ENCODE measurements around the gene TENM4.

Gene TENM4

GRCh38 chr11:78787696-78788095 lies 653.1 kb downstream of the TENM4 start:
- in situ Hi-C loops (cut with MboI; ENCODE audit: low sequenced_read_pairs): no loop called here

DNA sequence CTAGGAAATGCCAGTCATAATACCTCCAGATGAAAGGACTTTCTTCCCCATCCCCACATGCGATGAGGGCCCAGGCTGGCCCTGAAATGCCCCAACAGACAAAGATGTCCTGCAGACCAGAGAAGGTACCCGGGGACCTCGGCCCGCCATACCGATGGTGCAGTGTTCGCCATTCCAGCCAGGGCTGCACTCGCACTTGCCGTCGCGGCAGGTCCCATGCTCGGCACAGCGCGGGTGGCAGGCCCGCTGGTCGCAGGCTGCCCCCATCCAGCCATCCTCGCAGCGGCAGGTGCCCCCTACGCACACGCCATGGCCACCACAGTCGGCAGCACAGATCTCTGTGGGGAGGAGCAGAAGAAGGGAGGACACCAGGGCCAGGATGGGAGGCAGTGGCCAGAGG lies 654.1 kb downstream of the TENM4 start:
- in situ Hi-C loops (cut with MboI; ENCODE audit: low sequenced_read_pairs): no loop called here

GRCh38 chr11:78786086-78786485 lies 654.7 kb downstream of the TENM4 start:
- in situ Hi-C loops (cut with MboI; ENCODE audit: low sequenced_read_pairs): no loop called here

DNA sequence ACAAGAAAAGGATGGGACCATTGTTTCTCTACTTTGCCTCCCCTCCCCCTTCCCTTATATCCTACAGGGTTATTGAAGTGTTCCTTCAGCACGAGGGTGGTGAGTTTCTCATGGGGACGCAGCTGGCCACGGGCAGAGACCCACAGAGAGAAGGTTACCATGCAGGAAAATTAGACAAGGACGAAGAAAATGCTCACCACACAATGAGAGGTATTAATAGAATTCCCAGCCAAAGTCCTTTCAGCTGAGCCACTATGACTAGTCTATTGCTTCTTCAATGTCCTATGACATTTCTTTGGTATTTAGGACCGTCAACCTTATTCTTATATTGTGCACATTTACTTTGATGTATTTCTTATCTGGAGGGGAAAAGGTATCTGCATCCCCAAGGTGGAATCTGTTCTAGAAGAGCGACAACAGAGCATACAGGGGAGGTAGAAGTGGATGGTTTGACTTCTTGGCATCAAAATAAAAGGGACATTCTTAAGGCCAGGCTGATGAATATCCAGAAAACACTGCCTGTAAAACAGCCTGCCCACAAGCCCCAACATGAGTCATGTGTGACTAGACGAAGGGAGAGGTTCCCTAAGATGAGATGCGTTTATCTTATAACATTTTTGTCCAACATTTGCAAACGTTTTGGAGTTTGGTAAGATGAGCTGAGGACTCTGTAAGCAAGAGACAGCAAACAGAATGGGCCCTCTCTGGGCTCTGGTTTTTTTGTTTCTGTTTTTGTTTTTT lies 656.3 kb downstream of the TENM4 start:
- in situ Hi-C loops (cut with MboI; ENCODE audit: low sequenced_read_pairs): no loop called here

- in situ Hi-C loops (cut with MboI; ENCODE audit: low sequenced_read_pairs): no loop called here
These were observed 657.0 kb downstream of the TENM4 start for GRCh38 chr11:78783846-78784245.

- in situ Hi-C loops (cut with MboI; ENCODE audit: low sequenced_read_pairs): no loop called here
These were observed 657.5 kb downstream of the TENM4 start for GRCh38 chr11:78783301-78783700.

DNA sequence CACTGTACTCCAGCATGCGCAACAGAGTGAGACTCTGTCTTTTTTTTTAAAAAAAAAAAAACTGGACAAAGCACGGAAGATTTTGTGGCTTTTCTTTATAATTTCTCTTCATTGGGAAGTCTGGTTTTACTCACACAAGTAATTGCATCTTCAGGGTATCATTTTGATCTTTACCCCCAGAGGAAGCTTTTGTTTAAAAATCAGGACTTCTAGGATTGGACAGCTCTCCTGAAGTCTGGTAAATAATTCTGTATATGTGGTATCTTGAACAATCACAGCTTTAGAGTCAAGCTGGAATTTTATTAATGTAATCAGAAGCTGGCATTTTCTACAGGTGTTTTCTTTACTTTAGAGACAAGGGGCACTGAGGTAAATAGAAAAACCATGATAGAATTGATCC lies 658.1 kb downstream of the TENM4 start:
- in situ Hi-C loops (cut with MboI; ENCODE audit: low sequenced_read_pairs): no loop called here

- in situ Hi-C loops (cut with MboI; ENCODE audit: low sequenced_read_pairs): no loop called here
These were observed 659.9 kb downstream of the TENM4 start for GRCh38 chr11:78780889-78781288.

- in situ Hi-C loops (cut with MboI; ENCODE audit: low sequenced_read_pairs): no loop called here
These were observed 667.3 kb downstream of the TENM4 start for GRCh38 chr11:78773492-78773891.

- in situ Hi-C loops (cut with MboI; ENCODE audit: low sequenced_read_pairs): no loop called here
These were observed 667.8 kb downstream of the TENM4 start for GRCh38 chr11:78773077-78773476.

DNA sequence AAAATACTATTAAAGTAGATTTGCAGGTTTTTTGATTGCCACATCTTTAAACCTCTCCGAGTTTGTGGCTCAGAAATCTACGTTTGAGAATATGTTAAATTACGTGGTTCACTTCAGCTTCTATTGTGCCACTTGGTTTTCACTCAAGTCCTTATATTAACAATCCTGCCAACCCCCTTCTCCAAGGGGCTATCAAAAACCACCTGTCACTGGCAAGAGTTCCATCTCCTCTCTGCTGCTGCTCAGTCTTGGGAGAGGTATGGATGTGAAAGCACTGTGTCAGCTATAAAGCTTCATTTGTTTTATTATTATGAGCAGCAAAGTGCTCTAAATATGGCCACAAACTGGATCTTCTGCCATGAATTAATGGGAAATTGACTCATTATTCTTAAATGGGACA lies 668.6 kb downstream of the TENM4 start:
- in situ Hi-C loops (cut with MboI; ENCODE audit: low sequenced_read_pairs): no loop called here

DNA sequence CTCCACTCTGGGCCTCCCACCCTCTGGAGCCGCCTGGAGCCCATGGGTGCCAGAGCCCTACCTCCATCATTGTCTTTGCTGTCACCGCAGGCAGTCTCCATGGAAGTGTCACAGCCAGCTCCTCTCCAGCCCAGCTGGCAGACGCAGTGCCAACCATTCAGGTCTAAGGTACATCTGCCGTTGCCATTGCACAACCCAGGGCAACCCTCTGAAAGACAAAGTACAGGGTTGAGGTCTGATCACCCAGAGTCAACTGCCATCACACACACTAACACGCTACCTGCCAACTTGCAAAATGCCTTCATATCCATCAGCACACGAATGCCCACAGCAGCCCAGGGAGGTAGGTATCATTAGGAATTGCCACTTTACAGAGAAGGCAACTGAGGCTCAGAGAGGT lies 669.9 kb downstream of the TENM4 start:
- in situ Hi-C loops (cut with MboI; ENCODE audit: low sequenced_read_pairs): no loop called here

DNA sequence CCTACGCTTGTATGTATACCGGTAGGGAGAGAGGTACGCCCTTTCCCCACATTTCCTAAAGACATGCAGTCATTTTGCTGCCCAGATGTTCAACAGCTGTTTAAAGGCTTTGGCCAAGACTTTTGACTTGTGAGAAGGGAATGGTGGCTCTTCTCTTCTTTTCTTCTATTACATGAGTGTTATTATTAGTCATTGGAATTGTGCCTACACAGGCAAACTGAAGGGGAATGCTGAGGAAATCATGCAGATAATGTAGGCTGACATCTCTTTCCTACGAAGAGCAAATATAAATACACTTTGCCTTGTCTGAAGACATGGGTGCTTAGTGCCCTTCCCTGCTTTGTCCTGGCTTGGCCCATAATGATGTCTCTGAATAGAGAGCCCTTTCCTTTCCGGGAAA lies 671.9 kb downstream of the TENM4 start:
- in situ Hi-C loops (cut with MboI; ENCODE audit: low sequenced_read_pairs): no loop called here

GRCh38 chr11:78768345-78768744 lies 672.5 kb downstream of the TENM4 start:
- in situ Hi-C loops (cut with MboI; ENCODE audit: low sequenced_read_pairs): no loop called here

DNA sequence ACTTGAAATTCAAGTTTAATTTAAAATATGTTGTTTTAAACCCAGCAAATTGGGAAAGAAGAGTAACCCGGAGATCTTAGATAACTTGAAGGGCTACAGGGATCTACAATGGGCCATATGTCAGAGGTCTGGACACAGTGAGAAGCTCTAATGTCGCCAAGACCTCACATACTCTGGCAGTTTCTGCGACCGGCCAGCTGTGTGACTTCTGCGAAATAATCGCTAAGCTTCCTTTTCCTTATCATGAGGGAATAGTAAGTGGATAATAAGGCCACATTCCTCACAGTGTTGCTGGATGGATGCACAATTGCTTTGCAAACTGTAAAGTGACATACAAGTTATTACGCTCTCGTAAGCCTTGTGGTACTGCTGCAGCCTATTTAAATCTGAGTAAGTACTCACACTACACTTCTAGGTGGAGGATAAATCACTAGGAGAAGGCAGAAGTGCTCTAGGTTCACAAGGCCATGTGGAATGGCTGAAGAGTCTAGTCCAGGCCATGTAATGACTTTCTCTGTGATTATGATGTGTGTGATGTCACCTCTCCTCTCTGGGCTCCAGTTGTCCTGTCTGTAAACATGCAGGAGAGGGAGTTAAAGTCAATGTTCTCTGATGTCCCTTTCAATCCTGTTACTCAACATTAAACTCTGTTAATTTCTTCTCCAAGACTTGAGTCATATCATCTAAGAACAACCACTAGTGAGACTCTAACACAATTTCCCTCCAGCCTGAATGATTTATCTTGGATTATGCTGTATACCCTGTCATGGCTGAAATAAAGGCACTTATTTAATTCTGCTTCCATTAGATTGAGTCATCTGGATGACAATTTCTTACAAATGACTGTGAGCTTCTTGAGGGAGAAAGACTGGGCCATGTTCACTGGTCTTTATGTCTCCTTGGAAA lies 673.5 kb downstream of the TENM4 start:
- in situ Hi-C loops (cut with MboI; ENCODE audit: low sequenced_read_pairs): no loop called here

GRCh38 chr11:78764946-78765345 lies 675.9 kb downstream of the TENM4 start:
- in situ Hi-C loops (cut with MboI; ENCODE audit: low sequenced_read_pairs): no loop called here

GRCh38 chr11:78763664-78764063 lies 677.2 kb downstream of the TENM4 start:
- in situ Hi-C loops (cut with MboI; ENCODE audit: low sequenced_read_pairs): no loop called here

DNA sequence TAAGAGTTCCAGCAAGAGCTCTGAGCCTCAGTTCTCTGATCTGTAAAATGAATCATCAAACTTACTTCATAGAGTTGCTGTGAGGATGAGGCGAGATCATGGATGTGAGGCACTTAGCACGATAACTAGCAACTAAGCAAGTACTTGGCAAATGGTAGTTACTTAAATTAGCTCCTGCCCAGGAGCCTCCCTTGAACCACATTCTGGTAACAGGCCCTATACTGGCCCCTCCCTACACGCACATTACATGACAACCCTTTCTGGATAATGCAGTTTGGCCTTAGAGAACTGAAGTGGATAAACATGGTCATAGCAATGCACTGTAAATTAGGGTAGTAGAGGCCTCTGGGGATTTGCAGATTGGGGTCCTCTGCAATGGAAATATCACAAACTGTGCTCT lies 678.7 kb downstream of the TENM4 start:
- in situ Hi-C loops (cut with MboI; ENCODE audit: low sequenced_read_pairs): no loop called here

DNA sequence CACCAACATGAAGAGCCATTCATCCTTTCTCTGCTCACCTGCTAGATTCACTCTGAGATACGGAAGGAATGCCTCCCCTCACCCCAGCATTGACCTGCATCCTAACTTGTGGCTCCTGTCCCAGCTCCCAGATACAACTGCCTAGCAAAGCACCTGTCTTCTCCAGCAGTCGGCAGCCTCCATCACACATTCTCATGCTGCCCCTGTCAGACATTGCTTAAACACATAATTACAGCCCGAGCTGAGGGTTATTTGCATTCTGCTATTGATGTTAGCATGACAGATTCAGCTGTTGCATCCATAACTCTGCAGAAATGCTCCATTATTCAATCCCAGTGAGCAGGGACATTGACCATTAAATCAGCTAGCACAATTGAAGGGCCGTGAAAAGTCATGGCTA lies 681.8 kb downstream of the TENM4 start:
- in situ Hi-C loops (cut with MboI; ENCODE audit: low sequenced_read_pairs): no loop called here

DNA sequence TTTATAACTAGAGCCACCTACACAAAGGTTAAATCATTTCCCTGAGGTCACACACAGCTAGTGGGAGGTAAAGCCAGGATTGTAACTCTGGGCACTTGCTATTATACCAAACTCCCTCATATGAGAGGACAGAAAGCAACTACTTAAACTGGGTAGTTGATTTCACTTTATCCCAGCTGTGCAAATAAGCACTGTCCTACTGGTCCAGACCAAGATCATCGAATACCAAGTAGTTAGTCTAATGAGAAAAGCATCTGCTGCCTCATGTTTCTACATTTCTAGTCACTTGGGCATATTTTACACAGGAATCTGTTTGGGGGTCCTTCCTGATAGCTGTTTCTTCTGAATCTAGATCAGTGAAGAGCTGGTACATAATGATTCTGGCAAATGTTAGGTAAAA lies 687.5 kb downstream of the TENM4 start:
- in situ Hi-C loops (cut with MboI; ENCODE audit: low sequenced_read_pairs): no loop called here

GRCh38 chr11:78752494-78752893 lies 688.3 kb downstream of the TENM4 start:
- in situ Hi-C loops (cut with MboI; ENCODE audit: low sequenced_read_pairs): no loop called here
